ENCODE data around the gene FARSA. TPM values are rescaled to one million over a fixed set of nuclear protein-coding genes. Genes with fewer than 3 reads are reported as not detected.
A peak's percentile ranks its signal among the peaks of the same experiment; 100 is the strongest.
"Not testable (repeated sequence)": the region's sequence is repeated elsewhere in the genome, so short reads cannot be mapped to it uniquely, and the experiment has no call there.

FARSA gene
- total RNA-seq, 1 donor from 2014 or later: 37.6 TPM

GRCh38 chr19:12956446-12957388 is 23.2 kb upstream of the FARSA start, which contains the start of gene GADD45GIP1:
GADD45GIP1 (minus strand) TSS chr19:12957223; CDS start chr19:12957212, 11 bp downstream.
- DNase-seq (ENCODE audit: missing footprints): peak; percentile 95
- intact Hi-C loops (cut with DNase I): no loop called here
- ATAC-seq: peak; percentile 95

- intact Hi-C loops (cut with DNase I): no loop called here
- DNase-seq (ENCODE audit: missing footprints) (peak; percentile 59), ATAC-seq (no peak)
Measured at GRCh38 chr19:12955996-12956395, 22.5 kb upstream of the FARSA start.

DNA sequence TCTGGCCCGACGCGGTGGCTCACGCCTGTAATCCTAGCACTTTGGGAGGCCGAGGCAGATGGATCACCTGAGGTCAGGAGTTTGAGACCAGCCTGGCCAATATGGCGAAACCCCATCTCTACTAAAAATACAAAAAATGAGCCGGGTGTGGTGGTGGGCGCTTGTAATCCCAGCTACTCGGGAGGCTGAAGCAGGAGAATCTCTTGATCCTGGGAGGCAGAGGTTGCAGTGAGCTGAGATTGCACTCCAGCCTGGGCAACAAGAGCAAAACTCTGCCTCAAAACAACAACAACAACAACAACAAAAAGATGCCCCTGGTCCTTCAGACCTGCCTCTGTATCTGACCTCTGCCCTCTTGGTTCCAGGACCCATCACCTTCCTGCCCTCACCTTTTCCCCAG is 22.1 kb upstream of the FARSA start:
- intact Hi-C loops (cut with DNase I): not testable (repeated sequence)
- peak; percentile 30 for DNase-seq (ENCODE audit: missing footprints)

DNA sequence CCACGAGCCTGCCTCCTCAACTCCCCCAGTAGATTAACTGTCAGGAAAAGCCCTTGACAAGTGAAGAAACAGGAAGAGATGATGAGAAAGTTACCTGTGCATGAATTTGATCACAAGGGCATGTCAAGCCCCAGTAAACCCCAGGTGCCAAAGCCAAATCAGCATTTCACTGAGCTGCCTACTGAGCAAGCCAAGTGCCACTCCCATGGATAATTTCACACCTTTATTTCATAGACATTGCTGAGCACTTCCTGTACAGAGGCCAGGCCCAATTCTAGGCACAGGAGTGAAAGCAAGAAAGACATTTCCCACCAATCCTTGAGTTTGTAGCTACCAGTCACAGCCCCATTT is 21.1 kb upstream of the FARSA start:
- DNase-seq (ENCODE audit: missing footprints) (no peak), ATAC-seq (no peak)
- intact Hi-C loops (cut with DNase I): no loop called here

More for the DNA sequence above, 22.1 kb upstream of the FARSA start:
- not testable (repeated sequence) for ATAC-seq

DNA sequence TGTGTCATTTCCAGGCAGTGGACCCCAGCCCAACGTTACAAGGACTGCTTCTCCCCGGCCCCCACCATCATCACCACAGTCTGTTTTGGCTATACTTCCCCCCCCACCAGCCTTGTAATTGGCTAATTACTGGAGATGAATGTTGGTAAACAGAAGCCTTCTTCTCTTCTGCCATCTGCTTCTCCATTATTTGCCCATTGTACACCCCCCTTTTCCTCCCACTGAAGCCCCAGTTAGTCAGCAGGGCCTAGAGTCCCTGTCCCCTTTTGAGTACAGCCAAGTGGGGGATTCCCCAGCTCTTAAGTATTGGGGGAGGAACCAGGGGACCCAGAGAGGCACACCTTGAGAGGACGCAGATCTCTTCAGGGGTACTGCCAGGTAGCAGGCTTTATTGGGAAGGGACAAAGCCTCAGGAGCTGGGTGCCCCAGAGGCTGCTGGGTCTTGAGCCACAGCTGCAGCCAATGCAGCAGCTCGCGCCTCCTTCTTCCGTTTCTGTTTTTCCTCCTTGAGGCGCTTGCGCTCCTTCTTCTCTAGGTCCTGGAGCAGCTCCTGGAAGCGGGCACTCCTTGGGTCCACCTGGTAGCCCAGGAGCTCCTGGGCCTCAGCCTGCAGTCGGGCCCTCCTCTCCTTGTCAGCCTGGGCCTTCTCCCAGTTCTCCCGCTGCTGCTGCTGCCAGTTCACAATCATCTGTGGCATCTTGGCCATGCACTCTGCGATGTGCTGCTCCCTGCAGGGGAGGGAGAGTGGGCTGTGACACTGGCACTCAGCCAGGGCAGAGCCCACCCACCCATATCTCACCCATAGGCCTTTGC is 20.5 kb upstream of the FARSA start:
- intact Hi-C loops (cut with DNase I): no loop called here
- no peak for ATAC-seq
- DNase-seq (ENCODE audit: missing footprints): peak; percentile 20

DNA sequence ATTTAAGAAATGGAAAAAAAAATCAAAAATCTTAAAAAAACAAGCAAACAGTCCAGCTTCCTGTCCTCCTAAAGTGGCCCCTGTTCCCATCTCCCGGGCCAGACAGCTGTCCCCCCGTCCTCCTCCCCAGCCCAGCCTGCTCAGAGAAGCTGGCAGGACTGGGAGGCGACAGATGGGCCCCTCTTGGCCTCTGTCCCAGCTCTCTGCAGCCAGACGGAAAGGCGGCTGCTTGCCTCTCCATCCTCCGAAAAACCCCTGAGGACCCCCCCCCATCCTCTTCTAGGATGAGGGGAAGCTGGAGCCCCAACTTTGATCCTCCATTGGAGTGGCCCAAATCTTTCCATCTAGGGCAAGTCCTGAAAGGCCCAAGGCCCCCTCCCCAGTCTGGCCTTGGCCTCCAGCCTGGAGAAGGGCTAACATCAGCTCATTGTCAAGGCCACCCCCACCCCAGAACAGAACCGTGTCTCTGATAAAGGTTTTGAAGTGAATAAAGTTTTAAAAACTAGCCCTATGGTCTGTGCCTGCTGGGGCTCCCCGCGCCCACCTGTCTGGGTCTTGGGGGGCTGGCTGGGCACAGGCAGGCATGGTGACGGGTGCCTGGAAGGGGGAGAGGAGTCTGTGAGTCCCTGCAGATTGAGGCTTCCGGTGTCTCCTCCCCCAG is 19.8 kb upstream of the FARSA start:
- DNase-seq (ENCODE audit: missing footprints) (peak; percentile 32), ATAC-seq (no peak)
- intact Hi-C loops (cut with DNase I): no loop called here

GRCh38 chr19:12952488-12953137 is 19.1 kb upstream of the FARSA start:
- intact Hi-C loops (cut with DNase I): no loop called here
- DNase-seq (ENCODE audit: missing footprints): peak; percentile 18
- no peak for ATAC-seq

DNA sequence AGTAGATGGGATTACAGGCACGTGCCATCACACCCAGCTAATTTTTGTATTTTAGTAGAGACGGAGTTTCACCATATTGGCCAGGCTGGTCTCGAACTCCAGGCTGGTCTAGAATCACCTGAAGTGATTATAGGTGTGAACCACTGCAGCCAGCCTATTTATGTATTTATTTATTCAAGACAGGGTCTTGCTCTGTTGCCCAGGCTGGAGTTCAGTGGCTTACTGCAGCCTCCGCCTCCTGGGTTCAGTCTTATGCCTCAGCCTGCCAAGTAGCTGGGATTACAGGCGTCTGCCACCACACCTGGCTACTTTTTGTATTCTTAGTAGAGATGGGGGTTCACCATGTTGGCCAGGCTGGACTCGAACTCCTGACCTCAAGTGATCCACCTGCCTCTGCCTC is 18.5 kb upstream of the FARSA start:
- intact Hi-C loops (cut with DNase I); DNase-seq (ENCODE audit: missing footprints); ATAC-seq: not testable (repeated sequence)

- ATAC-seq (no peak), DNase-seq (ENCODE audit: missing footprints) (no peak)
- intact Hi-C loops (cut with DNase I): no loop called here
Measured at GRCh38 chr19:12949363-12950283, 16.1 kb upstream of the FARSA start.

- peak; percentile 46 for DNase-seq (ENCODE audit: missing footprints)
- ATAC-seq: no peak
Measured at GRCh38 chr19:12948612-12949362, 15.3 kb upstream of the FARSA start.

GRCh38 chr19:12947702-12948611 is 14.4 kb upstream of the FARSA start:
- ATAC-seq: no peak
- intact Hi-C loops (cut with DNase I): no loop called here
- peak; percentile 58 for DNase-seq (ENCODE audit: missing footprints)

More at GRCh38 chr19:12948612-12949362, 15.3 kb upstream of the FARSA start:
- intact Hi-C loops (cut with DNase I): no loop called here

- ATAC-seq (no peak), DNase-seq (ENCODE audit: missing footprints) (no peak)
- intact Hi-C loops (cut with DNase I): no loop called here
Measured at GRCh38 chr19:12946731-12947496, 13.4 kb upstream of the FARSA start.

DNA sequence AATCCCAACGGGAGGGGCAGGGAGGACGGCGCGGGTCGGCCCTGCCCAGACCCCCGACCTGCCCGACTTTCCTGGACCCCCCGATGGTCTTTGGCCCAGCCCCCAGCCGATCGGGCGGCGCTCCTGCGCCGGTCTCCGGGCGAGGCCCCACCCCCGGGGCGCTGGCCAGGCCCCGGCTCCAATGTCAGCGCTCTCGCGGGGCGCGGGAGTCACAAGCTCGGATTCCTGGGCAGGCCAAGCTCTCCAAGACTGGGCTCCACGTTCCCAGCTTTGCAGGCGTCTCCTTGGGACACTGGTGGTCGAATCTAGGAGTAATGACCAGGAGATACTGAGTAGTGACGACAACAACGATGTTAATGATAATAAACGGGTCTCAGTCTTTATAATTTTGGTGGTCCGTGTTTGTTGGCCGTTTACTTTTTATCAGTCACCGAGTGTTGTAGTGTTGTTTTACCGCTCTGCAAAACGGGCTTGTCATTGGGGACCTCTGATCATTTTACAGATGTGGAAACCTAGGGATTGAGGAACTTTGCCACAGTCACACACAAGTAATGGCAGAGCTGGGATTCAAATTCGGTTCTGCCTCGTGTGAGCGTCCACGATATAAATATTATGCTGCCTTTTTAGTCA is 12.7 kb upstream of the FARSA start:
- peak; percentile 83 for DNase-seq (ENCODE audit: missing footprints)
- ATAC-seq: peak; percentile 79
- intact Hi-C loops (cut with DNase I): no loop called here

- DNase-seq (ENCODE audit: missing footprints): peak; percentile 100
- ATAC-seq: peak; percentile 94
- intact Hi-C loops (cut with DNase I): no loop called here
Measured at GRCh38 chr19:12945479-12946091, 12.1 kb upstream of the FARSA start, which contains the start of gene RAD23A. RAD23A (plus strand) TSS chr19:12945862; CDS start chr19:12945949, 87 bp downstream.

Data from Right ventricle myocardium inferior (tissue), 1 donor.